HG03565 (cell line): ENCODE results near the gene ZNF655.
"Not testable (repeated sequence)": the region's sequence is repeated elsewhere in the genome, so short reads cannot be mapped to it uniquely, and the experiment has no call there.

Experiments used
- ATAC-seq: cut with Tn5 transposase; IDR thresholded peaks from one replicate; pipeline ENCODE4 v1.9.1; 2021; ENCODE audit warnings: mild to moderate bottlenecking, moderate library complexity; ENCODE audit not compliant: unreplicated experiment

ZNF655 gene

DNA sequence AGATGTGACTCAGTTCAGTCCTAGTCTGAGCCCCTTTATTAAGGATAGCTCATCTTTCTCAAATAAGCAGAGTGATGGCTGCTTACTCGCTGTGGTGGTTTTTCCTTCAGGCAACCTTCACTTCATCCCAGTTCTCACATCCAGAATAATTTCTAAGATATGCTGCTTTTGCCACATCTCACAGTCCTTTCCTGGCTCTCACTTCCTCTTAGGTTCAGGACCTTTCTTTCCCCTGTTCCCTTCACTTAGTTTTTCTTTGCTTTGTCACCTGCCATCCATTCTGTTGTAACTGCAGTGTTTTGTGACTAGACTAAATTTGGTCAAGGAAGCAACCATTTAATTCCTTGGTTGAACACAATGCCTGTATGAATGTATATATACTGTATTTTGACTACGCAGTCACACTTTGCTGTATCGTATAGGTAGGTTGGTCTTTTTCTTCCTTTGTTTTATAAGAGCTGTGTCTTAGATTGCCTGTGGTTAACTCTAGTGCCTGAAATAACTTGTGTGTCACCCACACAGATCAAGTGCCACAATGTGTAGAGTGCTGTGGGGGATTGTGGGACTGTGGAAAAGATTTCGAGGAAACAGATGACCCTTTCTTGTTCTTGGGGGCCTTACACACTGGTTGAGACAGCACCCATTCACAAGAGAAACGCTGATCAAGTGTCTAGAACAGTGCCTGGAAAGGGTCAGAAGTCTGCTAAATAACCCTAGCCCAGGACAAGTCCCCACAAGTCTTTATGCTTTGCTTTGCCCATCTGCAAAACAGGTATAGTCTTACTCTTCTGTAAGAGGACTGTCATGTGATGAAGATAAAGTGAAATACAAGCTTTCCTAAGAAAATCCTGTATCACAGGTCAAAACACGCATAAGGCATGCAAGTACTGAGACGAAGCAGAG is 2.6 kb downstream of the ZNF655 start:
- no peak for ATAC-seq

DNA sequence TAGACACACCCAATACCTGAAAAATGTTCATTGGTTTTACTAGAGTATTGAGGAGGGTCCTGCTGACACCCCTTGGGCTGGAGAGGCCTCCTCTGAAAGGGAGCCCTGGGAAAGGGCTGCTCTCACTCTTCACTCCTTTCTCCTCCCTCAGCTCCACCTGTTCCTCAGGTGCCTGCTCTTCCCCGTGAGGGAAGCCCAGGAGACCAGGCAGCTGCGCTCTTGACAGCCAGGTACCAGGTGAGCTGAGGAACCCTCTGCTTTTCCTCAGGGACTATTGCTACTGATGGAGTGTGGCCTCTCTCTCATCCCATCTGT is 3.3 kb downstream of the ZNF655 start:
- ATAC-seq: no peak

DNA sequence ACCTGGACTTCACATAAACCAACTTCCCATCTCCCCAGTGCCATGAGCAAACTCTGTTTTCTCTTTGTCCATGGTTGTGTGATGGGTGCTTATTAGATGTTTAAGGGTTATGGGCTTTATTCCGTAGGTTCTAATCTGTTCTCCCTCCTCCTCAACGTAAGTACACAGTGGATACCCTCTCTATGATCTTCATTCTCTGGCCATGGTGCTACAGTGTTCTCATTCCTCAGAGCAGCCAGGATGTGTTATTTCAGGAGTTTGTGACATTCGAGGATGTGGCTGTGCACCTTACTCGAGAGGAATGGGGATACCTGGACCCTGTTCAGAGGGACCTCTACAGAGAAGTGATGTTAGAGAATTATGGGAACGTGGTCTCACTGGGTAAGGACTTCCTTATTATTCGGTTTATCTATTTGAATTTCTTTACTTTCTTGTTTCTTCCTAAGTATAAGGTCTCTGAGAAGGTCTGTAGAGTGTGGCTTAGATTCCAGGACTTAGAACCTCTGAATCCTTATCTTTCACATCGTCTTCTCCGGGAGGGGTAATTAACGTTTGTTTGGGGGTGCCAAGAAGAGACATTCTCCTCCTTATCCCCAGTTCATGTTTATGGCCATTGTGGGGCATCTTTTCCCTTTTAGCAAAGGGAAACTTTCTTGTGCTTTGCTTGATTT is 3.8 kb downstream of the ZNF655 start:
- ATAC-seq: no peak

DNA sequence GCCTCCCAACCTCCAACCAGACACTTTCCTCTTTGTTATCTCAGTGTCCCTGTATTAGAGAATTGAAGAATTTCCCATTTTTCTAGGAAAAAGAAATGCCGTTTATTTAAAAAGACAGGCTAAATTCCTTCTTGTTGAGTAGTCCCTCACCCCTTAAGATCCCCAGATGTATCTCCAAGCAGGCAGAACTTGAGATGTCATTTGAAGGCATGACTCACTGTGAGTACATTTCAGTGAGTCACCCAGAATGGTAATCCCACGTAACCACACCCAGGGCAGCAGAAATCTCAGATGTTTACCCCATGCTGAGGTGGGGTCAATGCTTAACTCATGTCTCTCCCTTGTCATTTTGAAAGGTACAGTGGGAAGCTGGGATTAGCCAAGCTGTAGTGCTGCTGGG is 4.4 kb downstream of the ZNF655 start:
- ATAC-seq: no peak

- no peak for ATAC-seq
Observed at GRCh38 chr7:99563650-99564049, 5.2 kb downstream of the ZNF655 start.

DNA sequence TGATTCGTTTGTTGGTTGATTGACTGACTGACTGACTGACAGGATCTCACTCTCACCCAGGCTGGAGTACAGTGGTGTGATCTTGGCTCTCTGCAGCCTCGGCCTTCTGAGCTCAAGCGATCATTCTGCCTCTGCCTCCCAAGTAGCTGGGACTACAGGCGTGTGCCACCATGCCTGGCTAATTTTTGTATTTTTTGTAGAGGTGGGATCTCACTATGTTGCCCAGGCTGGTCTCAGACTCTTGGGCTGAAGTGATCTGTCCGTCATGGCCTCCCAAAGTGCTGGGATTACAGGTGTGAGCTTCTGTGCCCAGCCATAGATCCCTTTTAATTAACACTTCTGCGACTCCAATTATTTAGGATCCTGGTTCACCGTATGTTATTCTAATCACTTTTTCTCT is 10.3 kb downstream of the ZNF655 start:
- ATAC-seq: not testable (repeated sequence)

DNA sequence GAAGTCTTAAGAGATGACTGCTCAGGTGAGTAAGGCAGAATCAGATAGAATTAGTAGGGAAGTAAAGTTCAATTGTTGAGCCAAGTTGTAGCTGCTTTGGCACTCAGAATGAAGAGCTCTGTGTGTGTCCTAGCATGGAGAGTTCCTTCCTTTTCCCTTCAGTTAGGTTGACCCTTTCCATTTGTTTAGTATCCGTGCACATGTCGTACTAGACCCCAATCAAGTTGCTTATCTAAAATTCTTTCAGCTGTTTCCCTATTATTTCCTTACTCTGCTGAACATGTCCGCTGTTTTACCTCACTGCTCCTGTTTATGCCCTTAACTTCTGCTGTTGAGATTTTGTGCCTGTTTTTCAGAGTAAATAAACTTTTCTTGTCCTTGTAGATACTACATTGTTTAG is 13.3 kb downstream of the ZNF655 start:
- ATAC-seq: no peak

- no peak for ATAC-seq
Observed at GRCh38 chr7:99573257-99573656, 14.8 kb downstream of the ZNF655 start.

DNA sequence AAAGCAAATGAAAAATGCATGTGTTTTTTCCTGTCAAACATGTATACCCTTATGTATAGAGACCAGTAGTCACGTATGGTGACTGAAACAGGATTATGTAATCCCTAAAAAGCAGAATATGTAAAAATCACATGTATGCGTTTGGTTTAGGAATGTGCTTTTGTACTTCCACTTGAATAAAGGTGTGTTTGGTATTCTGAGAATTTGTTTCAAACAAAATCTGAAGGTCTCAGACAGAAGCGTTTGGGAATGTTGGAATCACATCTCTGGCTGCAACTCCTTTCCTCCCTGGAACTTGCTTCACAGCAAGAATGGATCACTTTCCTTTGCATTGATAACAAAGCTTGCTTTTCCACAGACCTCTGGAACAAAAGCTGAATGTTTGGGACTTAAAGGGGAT is 17.8 kb downstream of the ZNF655 start:
- no peak for ATAC-seq

DNA sequence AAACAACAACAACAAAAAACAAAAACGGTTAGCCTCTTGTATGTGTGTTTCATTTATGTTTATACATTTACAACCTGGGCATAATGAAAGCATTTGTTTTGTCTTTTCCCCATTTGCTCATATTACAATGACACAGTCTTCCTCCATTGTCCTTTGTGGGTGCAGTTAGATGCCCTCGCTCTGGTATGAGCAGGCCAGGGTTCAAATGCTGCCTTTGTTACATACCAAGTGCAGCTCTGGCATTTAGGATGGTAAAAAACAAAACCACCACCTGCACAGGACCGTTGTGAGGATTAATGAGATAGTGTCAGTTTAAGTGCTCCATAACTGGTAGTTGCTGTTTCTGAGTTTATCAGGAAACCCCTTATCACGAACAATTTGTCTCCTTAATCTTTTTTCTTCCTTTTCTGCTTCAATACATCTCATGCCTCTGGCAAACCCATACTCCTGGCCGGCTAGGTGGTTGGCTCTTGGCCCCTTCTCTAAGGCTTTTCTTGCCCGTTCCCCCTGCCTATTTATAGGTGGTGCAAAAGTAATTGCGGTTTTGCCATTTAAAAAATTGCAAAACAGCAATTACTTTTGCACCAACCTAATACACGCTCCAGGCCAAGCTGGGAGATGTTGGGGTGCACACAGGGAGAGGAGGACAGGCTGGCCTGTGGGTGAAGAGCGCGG is 21.0 kb downstream of the ZNF655 start:
- no peak for ATAC-seq

- no peak for ATAC-seq
Observed at GRCh38 chr7:99579956-99580777, 21.7 kb downstream of the ZNF655 start.

DNA sequence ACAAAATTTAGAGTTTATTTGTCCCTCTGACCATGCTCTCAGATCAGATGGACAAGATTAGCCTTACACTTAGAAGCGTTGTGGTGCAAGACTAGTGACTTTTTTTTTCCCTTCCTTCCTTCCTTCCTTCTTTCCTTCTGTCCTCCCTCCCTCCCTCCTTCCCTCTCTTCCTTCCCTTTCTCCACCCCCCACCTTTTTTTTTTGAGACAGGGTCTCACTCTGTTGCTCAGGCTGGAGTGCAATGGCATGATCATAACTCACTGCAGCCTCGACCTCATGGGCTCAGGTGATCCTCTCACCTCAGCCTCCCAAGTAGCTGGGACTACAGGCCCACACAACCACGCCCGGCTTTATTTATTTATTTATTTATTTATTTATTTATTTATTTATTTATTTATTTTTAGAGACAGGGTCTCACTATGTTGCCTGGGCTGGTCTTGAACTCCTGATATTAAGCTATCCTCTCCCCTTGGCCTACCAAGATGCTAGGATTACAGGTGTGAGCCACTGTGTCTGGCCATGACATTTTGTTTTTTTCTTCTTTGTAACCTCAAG is 22.4 kb downstream of the ZNF655 start:
- ATAC-seq: not testable (repeated sequence)

GRCh38 chr7:99588868-99589267 is 30.4 kb downstream of the ZNF655 start:
- no peak for ATAC-seq

GRCh38 chr7:99594948-99595745 is 36.7 kb downstream of the ZNF655 start:
- ATAC-seq: no peak

- ATAC-seq: no peak
Observed at GRCh38 chr7:99596408-99596955, 38.0 kb downstream of the ZNF655 start.

- ATAC-seq: no peak
Observed at GRCh38 chr7:99597762-99598501, 39.5 kb downstream of the ZNF655 start, which contains the start of gene TMEM225B. Gene TMEM225B (plus strand): TSS chr7:99598267. CDS start chr7:99604389, 6,122 bp downstream.

GRCh38 chr7:99599836-99600235 is 41.4 kb downstream of the ZNF655 start:
- ATAC-seq: no peak

- no peak for ATAC-seq
Observed at GRCh38 chr7:99601656-99602310, 43.3 kb downstream of the ZNF655 start.
